GM21529 (cell line): ENCODE measurements around the gene IMMP2L.
"Not testable (repeated sequence)": the region's sequence is repeated elsewhere in the genome, so short reads cannot be mapped to it uniquely, and the experiment has no call there.

ENCODE experiments used
- ATAC-seq: cut with Tn5 transposase; IDR thresholded peaks from one replicate; pipeline ENCODE4 v1.9.1; 2021; ENCODE audit not compliant: unreplicated experiment

IMMP2L gene

GRCh38 chr7:111561904-111562732 is at the start of gene IMMP2L:
TSS of gene IMMP2L (minus strand) at chr7:111562492.
- ATAC-seq = peak; percentile 83

- not testable (repeated sequence) for ATAC-seq
These were observed 47.4 kb upstream of the IMMP2L start for GRCh38 chr7:111609483-111610254.

DNA sequence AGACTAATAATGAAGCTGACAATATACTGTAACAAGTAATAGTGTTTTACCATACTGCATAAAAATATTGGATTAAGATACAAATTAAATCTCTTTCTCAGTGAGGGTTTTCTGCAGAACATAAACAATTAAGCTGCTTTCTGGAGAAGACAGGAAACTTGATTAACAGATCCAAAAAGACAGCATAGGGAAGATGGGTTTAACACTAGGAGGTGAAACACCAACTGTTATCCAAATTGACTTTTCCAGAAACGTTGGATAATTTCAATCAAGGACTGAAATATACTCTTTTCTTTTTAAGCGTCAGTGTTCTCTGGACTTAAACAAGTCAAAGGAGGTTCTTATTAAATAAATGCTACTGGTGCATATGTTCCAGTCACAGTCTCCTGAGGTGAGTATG is 45.3 kb upstream of the IMMP2L start:
- ATAC-seq = no peak

- ATAC-seq = no peak
These were observed 43.0 kb upstream of the IMMP2L start for GRCh38 chr7:111605246-111605645.

- ATAC-seq = no peak
These were observed 37.8 kb upstream of the IMMP2L start for GRCh38 chr7:111600091-111600490.

DNA sequence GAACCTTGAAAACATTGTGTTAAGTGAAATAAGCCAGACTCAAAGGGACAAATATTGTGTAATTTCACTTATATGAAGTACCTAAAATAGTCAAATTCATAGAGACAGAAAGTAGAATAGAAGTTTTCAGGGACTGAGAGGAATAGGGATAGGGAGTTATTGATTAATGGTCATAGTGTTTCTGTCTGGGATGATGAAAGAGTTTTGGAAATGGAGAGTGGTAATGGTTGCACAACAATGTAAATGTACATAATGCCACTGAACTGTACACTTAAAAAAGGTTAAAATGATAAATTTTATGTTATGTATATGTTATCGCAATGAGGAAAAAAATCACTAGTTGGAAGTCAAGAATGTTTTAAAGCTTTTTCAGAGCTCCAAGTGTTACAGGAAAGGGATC is 33.5 kb upstream of the IMMP2L start:
- ATAC-seq = no peak

- no peak for ATAC-seq
These were observed 32.3 kb upstream of the IMMP2L start for GRCh38 chr7:111594602-111595001.

DNA sequence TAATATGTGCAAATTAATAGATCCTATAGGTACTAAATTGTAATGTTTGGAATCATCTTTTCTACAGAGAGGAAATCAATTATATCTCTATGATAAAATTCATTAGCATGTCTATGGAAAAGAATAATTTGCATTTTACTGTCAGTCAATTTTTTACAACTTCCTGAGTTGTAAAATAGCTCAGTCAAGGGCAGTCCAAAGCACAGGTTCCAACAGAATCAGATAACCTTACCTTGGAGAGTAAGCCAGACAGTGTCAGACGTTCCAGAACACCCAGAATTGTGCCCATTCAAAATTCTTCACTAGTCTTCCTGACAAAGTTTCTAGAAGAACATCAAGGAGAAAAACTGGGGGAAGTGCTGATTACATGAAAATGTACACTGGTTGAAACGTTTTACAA is 31.1 kb upstream of the IMMP2L start:
- no peak for ATAC-seq

GRCh38 chr7:111588065-111588433 is 25.8 kb upstream of the IMMP2L start:
- ATAC-seq = no peak

GRCh38 chr7:111587410-111588064 is 25.2 kb upstream of the IMMP2L start:
- no peak for ATAC-seq

DNA sequence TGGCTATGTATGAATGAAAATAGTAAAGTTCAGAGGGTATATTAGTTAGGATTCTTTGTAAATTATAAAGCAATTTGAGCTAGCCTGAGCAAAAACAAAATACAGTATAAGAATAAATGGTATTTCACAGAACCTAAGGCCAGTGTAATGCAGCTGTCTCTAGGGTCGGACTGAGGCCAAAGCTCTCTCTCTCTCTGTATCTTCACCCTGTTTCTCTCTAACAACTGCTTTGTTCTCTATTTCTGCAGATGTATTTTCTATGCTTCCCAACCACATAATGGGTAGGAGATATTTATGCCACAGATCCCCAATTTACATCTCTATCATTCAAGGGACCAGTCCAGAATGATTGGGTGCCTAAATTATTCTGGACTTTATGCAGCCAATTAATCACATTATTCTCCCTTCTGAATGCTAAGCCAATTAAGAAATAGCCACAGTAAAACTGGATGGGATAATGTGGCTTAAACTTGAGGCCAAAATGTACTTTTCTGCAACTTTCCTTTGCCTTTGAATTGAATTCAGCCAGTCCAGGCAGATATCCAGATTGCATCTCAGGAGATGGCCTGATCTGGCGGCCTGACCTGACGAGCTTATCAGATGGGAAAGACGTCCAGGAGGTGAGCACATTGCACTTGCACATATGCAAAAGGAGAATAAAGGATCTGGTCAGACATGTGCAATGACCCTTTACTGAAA is 24.6 kb upstream of the IMMP2L start:
- no peak for ATAC-seq

GRCh38 chr7:111581784-111582488 is 19.6 kb upstream of the IMMP2L start:
- ATAC-seq = not testable (repeated sequence)

- ATAC-seq = not testable (repeated sequence)
These were observed 18.9 kb upstream of the IMMP2L start for GRCh38 chr7:111581207-111581606.

DNA sequence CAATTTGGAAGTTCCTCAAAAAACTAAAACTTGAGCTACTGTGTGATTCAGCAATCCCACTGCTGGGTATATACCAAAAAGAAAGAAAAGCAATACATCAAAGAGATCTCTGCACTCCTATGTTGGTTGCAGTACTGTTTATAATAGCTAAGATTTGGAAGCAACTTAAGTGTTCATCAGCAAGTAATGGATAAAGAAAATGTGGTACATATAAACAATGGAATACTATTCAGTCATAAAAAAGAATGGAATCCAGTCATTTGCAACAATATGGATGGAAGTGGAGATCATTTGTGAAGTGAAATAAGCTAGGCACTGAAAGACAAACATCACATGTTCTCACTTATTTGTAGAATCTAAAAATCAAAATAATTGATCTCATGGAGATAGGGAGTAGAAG is 16.5 kb upstream of the IMMP2L start:
- no peak for ATAC-seq

DNA sequence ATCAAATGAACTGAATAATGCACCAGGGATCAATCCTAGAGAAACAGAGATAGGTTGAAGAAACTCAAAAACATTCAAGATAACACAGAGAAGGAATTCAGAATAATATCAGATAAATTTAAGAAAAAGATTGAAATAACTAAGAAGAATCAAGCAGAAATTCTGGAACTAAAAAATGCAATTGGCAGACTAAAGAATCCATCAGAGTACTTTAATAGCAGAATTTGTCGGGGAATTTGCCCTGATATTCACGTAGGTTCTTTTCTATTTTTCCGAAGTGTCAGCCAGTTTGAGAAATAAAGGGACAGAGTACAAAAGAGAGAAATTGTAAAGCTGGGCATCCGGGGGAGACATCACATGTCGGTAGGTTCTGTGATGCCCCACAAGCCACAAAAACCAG is 9.4 kb upstream of the IMMP2L start:
- ATAC-seq = no peak

DNA sequence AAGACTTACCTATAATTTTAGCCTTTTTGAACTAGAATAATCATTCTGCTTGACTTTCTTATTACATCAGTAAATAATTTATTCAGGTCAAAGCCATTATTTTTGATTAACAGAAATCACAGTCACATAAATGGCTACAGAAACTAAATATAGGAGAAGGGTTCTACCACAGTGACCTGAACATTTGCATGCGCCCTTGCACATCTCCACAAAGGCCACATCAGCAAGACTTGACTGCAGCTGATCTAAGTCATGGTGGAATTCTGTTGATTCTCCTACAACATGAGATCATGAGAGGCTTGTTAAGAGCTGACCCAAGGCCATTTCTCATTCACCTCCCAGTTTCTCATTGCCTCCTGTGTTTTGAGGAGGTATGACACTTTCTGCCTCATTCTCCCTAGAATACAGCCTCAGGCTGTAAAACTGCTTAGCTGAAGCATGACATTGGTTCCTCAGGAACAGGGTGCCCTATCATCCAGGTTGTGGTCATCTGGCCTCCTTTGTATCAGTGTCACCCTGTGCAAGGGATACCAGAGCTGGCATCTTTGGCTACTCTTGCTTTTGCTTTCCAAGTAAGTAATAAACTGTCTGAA is 6.7 kb upstream of the IMMP2L start:
- peak; percentile 80 for ATAC-seq

DNA sequence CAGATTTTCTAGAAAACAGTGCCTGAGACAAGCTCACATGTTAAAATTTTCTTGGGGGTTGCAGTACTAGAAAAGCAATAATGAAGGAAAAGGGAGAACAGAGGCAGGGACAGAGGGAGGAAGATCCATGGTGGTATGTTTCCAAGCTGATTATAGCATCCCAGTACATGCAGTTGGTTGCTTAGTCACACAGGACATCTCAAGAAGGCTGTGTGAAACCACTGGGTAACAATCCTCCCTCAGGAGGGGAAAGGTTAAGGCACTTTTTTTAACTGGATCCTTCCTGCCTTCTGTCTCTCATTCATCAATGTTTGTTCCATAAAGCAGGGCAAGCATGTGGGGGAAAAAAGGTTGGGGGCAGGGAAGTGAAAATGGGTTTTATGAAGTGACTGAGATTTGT is 6.1 kb upstream of the IMMP2L start:
- ATAC-seq = no peak

DNA sequence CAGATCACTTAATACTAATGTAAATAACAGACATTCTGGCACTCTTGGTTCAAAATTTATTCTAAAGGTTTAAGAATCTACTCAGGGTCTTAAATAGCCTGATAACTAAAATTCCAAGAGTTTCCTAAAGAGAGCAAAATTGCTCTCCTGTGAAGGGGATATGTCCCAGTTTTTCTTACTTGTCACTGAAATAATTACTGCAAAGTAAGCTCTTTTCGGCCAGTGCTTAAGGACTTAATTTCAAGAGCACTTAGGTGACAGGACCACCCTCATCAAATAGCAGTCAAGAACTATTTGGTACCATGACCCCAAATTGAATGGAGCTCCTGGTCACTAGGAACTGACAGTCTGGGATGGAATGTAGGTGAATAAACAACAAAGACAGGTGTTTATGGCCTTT is 1.8 kb upstream of the IMMP2L start:
- no peak for ATAC-seq

DNA sequence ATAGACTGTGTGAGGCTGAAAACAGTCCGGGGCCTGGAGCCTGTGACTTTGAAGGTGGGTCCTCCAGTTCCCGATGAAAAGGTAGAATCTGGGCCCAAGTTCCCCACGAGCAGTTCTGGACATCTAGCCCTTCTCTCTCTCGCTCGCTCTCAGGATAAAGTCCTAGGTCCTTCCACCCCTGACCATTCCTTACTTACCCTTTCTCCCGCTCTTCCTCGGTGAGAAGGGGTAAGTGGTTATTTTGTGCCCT is 713 bp downstream of the IMMP2L start:
- no peak for ATAC-seq
